Measurements from ENCODE around the gene IDH3A.
A peak's percentile ranks its signal among the peaks of the same experiment; 100 is the strongest.

Gene IDH3A

DNA sequence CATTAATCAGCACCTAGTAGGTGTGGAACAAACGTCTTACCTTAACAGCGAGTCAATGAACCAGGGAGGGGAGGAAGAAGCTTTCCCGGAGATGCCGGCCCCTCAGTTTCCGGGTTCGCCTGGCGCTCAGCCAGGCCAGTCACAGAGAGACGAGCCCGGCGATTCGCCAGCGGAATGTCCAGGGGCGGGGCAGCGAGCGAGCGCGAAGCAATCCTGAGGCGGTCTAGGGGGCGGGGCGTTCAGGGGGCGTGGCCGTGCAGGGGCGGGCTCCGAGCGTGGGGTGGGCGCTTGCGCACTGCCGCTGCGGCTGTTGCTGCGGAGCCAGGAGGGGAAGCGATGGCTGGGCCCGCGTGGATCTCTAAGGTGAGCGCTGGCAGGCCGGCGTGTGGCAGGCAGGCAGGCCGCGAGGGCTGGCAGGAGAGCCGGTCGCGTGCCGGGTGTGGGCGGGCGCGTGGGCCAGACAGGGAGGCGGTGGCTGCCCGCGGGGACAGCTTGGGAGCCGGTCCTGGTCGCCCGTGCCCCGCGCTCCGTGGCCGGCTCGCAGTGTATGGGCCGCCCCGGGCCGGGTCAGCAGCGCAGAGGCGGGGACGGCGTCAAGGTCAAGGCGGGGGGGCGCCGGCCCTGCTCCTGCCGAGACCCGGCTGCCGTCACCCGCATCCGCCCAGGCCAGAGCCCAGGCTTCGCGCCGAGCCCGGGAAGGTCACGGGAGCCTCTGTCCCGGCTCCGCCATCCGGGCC lies at the start of gene IDH3A:
Gene IDH3A, plus strand, starts transcription at position 295 of the 737 bp plus-strand sequence. Its CDS starts 42 bp downstream, at position 337.
- DNase-seq: peak; percentile 94

DNA sequence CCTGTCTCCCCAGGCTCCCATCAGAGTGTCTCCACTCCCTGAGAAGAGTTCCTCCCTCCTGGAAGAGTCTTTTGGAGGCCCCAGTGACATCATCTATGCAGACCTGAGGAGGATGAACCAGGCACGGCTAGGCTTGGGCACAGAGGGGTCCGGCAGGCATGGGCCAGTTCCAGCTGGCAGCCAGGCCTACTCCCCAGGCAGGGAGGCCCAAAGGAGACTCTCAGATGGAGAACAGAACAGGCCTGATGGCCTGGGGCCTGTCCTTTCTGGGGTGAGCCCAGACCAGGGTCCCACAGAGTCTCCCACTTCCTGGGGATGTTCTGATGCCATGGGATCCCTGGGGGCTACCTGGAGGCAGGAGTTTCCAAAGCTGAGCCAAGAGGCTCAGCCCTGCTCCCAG lies 48.3 kb upstream of the IDH3A start:
- DNase-seq: no peak

DNA sequence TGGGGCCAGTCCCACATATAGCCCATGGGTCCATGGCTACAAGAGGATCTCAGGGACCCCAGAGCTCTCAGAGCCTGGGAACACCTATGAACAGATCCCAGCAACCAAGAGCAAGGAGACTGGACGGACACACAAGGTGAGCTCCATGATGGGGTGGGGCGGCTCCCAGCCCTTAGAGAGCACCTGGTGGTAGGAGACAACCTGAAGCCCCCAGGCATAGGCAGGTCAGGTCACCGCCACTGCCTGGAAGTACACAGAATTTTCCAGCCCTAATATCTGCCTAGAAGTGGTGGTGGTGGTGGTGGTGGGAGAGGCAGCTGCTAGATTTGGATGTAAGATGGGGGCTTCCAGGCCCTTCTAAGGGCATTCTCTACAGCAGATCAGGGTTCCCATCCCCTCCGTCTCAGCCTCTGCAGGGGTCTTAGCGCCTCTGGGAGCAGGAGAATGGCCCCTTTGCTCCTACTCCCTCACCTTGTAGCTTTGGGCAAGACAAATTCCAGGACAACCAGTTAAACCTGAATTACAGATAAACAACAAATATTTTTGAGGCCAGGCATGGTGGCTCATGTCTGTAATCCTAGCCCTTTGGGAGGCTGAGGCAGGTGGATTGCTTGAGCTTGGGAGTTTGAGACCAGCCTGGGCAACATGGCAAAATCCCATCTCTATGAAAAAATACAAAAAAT lies 47.6 kb upstream of the IDH3A start:
- no peak for DNase-seq

DNA sequence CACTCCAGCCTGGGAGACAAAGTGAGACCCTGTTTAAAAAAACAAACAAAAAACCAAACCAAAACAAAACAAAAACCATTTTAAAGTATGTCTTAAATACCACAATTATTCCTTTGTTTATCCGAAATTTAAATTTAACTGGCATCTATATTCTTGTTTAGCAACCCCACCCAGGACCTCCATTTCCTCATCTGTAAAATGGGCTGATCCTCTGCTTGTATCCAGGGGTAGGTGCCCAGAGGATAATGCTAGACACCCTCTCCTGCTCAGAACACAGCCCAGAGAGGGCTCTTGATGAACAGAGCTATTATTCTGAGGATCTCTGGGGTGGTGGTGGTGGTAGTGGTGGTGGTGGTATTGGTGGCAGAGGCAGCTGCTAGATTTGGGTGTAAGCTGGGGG lies 47.0 kb upstream of the IDH3A start:
- DNase-seq: no peak

DNA sequence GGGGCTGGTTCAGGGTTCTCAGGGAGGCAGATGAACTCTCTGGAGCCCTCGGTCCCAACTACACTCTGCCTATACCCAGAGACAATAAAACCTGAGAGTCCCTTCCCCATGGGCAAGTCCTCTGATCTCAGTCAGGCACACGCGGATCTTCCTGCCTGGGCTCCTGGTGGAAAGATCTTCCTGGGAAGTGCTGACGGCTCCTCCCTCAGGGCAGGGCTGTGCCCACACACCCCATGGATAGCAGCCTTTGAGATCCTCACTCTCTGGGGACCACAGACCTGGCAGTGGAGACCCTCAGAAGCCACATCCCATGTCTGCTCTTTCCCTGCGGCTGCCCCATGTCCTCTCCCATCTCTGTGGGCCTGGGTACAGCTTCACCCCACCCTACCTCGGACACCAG lies 46.4 kb upstream of the IDH3A start:
- no peak for DNase-seq

DNA sequence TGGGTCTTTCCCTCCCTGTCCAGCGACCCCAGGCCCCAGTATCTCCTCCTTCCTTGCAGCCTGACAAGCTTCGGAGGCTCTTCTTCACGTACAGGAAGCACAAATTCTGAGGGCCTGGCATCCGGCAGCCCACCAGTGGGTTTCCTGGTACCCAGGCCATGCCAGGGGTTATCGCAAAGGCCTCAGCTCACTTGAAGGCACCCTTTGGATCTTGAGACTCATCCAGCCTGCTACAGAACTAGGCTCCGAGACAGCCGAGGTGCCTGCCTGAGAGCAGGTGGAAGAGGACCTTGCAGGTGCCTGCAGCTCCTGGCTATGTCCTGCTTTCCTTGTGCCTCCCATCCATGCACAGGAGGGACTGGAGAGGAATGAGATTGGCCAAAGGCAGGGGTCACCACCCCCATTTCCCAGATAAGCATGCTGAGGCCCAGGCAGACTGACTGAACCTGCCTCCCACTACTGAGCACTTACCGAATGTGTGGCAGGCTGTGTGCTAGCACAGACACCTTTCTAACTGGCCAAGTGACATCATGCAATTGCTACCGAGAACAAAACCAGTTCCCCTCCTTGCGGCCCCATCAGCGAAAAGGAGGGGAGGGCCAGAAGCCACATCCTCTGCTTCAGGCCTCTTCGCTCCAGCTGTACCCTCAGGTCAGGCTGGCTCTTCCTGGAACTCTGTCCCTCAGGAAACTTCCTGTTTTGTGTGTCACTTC lies 45.6 kb upstream of the IDH3A start:
- no peak for DNase-seq

DNA sequence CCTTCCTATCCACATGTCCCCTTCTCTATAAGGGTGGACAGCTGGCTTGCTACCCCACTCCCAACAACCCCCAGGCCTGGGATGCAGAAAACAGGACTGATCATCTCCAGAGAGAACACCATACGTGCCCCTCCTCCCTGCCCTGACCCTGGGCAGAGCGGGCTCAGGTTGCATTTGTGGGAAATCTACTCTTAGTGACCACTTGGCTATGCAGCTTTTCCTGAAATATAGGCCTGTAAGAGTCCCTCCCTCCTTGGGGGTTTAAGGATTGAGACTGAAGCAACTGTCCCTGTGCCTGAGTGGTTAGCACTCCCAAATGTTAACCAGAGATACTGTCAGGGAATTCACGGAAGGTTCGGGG lies 45.1 kb upstream of the IDH3A start:
- no peak for DNase-seq

DNA sequence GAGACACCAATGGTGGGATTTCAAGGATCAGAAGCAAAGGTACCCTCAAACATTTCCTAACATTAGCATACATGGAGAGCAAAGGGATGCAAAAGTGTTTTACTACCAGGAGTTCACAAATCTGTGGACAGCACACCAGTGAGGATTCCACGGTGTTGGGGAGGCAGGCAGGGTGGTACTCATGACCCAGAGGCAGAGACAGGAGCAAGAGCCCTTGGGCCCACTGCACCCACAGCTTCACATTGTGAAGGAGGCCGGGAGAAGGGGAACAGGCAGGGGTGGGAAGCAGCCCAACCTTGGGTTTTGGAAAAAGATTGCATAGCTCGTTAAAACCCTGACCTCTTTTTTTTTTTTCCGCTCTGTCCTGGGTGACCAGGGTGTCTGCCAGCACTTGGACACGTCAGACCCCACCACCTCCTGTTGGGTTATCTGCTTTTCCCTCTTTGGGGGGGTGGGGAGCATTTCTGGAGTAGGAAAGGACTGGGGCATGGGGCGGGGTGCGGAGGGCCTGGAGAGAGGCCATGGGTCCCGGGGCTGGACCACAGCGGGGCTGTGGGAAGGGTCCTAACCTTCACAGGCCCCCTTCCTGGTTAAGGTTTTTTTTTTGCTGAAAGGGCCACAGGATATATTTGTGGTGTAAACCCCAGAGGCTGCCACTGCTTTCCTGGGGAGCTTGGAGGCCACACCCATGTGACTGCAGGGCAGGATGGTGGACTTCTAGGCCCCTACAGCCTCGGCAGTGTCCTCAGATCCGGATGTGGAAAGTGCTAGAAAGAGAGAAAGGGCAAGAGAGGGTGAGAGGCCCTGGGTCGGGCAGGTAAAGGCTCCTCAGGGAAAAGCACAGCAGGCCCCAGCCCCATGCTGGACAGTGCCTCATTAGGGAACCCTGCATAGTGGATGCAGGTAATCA lies 44.3 kb upstream of the IDH3A start:
- no peak for DNase-seq

DNA sequence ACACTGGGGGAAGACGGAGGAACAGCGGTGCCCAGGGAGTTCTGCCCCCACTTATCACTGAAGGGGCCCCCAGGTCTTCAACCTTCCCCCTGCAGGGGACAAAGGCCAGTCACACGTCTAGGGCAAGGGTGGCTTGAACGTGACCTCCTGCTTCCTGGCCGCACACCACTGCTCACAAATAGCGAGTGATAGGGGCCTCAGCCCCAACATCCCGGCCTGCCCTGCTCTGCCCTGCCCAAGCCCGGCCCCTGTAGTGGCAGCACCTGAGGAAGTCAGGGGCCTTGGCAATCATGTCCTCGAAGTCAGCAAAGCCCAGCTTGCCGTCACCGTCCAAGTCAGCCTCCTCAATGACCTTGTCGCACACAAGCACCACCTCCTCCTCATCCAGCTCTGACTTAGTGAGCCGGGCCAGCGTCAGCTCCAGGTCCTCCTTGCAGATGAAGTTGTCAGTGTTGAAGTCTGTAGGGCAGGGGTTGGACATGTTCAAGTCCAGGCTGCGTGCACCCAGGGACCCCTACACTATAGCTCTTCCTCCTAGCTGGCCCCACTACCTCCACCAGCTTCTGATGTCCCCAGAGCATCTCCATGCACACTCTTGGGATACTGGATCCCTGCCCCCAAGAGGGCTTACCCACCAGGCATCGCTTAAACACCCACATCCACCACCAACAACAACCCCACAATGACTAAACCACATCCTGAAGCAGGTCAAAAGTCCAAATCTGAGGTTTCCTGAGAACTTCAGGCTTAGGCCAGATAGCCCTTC lies 43.5 kb upstream of the IDH3A start:
- DNase-seq: no peak

DNA sequence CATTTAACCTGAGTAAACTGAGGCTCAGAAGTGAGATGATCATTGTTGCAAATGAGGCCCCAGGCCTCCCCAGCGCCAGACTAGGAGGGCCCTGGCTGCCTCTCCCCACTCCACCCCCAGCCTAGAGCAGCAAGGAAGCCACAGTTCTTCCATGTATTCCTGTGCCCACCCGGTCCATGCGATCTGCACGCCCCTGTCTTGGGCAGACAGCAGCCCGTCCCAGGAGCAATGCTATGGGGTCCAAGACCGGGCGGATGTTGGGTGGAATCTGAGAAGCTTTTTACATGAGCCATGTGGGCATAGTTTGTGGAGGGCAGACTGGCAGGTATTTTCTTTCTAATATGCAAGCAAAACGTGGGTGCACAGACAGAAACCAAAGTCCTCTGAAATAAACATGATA lies 41.7 kb upstream of the IDH3A start:
- no peak for DNase-seq

DNA sequence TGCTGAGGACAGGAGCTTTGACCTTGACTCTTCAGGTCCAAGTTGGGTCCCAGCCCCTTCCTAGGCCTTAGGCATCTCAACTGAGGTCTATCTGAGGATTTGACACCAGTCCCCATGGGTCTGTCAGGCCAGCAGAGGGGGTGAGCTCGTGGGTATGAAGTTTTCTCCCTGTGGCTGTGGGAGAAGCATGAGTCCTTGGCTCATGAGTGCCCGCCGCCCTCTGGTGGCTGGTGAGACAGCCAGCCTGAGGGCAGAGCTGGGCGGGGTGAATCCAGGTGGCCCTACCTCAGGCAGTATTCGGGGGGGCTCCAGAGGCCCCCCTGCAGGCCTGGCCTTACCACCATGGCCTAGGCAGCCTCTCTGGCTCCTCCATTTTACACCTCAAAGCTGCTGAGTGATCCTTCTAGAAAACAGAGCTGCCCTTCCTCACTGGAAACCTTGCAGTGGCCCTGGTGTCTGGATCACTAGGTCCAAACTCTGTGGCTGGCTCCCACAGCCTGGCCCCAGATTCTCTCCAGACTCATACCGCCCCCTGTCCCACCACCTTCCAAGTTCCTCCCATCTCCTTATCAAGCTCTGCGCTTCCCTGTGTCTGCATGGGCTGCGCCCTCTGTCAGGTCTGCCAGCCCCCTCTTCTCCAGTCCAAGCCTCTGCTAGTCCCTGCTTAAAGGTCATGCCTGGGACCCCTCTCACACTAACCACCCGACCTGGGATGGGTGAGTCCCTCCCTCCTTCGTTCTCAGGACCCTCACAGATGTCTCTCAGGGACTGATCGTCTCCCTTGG lies 40.7 kb upstream of the IDH3A start:
- DNase-seq: peak; percentile 13

DNA sequence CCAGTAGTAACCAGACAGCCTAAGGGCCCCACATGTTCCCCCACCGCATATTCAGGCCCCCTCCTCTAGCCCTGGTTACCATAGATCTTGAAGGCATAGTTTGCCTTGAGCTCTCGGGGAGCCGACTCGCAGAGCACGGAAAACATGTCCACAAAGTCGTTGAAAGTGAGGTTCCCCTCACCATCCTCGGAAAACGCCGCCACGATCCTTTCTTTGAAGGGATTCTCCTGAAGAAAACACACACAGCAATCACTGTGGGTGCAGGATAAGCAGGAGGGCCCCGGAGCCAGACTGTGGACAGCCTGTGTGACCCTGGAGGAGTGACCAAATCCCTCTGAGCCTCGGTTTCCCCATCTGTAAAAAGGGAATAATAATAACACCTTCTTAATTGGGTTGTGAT lies 40.0 kb upstream of the IDH3A start:
- no peak for DNase-seq

DNA sequence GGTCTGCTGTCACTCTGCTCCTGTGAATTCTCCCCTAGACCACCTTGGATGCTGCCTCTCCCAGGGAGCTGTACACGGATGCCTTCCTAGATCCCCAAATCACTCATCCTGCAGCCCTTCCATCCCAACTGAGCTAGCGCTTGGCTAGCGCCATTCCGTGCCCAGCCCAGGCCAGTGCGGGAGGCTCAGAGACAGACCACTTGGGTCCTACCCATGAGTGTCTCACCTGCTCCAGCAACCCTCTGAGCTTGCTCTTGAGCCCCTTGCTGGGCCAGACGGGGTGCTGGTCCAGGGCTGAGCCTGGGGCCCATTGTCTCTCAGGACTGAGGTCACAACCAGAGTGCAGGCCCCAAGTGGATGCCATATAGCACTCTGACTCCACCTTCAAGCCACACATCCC lies 39.1 kb upstream of the IDH3A start:
- DNase-seq: no peak

DNA sequence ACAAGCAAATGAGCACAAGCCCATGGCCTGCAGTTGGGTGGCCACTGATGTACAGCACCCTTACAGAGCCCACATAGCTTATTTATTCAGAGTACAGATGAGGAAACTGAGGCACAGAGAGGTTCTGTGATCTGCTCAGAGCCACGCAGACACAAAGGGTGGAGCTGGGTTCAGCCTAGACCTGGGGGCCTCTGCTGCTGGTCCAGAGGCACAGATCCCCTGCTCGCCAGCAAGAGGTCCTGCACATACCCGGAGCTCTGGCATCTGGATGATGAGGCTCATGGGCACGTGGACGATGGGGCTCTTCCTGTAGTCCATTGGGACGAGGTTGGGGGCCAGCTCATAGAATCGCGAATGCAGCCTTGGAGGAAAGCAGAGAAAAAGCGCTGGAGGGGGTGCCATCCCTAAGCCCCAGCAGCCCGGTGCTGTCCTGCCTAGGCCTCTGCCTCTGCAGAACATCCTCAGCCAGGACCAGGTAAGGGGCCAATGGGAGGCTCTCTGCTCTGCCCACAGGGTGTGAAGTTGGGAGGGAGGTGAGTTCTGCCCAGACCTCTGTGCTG lies 38.2 kb upstream of the IDH3A start:
- no peak for DNase-seq

DNA sequence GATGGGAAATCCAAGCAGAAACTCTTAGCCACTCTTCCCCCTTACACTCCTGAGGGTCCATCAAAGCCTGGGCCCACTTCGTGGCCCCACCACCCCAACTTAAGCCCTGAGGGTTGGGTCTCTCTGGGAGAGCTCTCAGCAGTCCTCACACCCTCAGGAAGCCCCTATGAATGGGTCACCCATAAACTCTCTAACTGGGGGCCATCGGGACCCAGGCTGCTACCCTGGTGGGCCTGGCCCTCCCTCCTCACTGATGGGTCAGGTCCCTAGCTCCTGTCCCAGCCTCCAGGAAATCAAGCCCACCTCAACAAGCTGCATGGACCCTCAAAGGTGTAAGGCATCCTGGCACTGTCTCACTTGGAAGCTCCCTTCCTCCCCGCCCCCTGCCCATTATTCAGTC lies 37.4 kb upstream of the IDH3A start:
- DNase-seq: no peak

DNA sequence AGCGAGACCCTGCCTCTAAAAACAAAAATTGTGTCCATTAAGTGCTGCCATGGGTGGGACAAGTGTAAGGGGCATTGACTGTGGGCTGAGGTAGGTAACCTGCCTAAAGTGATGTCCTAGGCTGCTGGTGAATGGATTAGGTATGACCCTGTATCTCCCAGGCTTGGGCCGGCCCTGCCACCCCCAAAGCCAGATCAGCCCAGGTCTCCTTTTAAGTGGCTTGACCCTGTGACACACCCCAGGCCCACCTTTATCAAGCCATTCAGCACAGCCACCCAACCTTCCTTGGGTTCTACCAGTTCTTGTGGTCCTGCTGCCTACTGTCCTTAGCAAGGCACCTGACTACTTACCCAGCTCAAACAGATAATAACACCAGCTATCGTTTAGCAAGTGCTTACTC lies 36.6 kb upstream of the IDH3A start:
- DNase-seq: no peak

DNA sequence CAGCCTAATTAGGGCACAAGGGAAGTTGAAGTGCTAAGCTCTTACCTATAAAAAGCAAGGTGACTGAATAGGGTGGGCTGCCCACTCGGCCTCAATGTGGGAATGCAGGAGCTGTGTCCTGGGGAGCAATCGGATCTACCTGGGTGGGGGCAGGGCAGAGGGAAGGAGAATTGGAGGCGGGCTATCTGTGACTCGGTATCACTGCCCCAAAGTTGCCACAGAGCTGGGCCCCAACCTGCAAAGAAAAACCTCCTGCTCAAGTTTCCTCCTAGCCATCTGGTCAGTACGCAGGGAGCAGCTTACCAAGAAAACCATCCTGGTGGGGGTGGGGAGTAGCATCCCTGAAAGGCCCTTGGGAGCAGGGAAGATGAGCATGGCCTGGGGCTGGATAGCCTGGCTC lies 28.6 kb upstream of the IDH3A start:
- DNase-seq: no peak

DNA sequence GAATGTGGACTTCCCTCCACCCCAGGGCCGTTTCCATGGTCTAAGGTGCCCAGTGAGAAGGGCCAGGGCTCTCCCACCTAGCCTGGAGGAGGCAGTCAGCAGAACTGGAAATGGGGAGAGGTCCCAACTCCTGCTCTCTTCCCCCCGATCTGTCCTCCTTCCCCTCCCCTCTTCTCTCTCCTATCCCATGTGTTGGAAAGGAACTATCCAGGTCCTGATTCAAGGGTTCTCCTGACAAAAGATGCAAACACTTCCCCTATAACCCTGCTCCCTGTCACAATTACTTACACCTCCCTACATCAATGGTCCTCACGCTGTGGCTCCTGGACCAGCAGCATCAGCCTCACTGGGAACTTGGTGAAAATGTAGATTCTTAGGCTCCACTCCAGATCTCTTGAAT lies 23.9 kb upstream of the IDH3A start:
- DNase-seq: no peak

DNA sequence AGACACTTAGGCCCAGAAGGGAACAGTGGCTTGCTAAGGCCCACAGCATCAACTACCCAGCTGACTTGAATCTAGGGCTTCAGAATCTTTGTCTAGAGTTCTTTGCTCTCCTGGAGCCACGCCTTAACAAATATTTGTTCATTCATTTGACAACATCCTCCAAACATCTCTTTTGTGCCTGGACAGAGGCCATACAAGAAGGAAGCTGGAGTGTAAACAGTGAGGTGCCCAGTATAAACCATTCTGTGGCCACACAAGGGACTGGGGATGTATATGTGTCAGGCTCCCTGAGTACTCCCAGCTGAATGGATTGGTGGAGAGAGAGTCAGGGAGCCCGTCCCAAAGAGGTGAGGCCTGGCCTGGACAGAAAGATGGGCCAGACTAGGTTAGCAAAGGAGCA lies 21.3 kb upstream of the IDH3A start:
- DNase-seq: no peak

DNA sequence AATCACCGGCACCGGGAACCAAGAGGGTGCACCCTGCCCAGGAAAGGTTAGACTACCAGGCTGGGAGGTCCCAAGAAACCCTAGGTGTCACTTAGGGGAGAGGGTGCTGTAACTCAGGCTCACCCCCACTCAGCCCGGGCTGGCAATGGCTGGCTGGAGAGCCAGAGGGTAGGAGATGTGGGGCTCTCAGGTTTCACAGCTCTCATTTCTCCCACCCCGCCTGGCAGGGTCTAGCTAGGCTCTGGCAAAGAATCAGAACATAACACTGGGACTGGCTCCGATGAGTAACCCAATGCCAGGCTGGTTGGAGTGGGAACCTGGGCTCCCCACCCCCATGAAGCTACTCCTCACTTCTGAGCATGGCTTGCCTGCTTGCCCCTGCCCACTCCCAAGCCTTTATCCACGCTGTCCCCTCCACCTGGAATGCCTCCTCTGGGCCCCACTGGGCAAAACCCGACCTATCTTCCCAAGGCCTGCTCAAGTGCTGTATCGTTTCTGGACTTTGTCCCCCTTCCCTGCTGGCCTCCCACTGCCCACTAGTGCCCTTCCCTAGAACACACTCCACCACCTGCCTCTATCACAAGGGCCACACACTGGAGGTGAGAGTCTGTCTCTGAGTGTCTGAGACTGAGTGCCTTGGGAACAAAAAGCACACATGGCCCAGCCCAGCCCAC lies 19.9 kb upstream of the IDH3A start:
- DNase-seq: no peak
